ENCODE data around the gene CLEC4E.
"Not testable (repeated sequence)": the region's sequence is repeated elsewhere in the genome, so short reads cannot be mapped to it uniquely, and the experiment has no call there.

CLEC4E gene

DNA sequence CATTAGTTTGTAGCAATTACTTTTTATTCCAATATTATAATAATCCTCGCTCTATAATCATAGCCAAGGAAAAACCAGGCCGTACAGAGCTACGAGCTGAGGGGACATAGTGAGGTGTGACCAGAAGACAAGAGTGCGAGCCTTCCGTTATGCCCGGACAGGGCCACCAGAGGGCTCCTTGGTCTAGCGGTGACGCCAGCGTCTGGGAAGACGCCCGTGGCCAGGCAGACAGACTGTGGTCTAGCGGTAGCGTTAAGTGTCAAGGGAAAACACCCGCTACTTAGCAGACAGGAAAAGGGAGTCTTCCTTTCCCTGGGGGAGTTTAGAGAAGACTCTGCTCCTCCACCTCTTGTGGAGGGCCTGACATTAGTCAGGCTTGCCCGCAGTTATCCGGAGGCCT, 2.9 kb downstream of the CLEC4E start:
- DNase-seq, result not testable (repeated sequence)

DNA sequence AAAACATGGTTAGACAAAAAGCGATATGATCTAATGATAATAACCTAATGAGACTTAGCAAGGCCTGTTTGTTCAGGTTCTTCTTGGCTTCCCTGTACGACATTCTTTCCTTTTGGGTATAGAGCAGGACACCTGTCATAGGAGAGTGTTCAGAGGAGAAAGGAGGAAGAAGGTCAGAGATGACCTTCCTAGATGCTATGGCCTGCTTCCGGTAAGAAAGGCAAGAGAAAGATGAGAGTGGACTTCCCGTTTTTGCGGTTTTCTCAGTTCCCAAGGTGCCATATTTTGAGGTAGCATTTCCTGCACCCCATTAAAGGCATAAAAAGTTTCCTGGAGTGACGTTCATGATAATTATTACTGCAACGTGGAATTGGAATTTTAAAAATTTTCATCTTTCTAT, 8.7 kb downstream of the CLEC4E start:
- no peak for DNase-seq

DNA sequence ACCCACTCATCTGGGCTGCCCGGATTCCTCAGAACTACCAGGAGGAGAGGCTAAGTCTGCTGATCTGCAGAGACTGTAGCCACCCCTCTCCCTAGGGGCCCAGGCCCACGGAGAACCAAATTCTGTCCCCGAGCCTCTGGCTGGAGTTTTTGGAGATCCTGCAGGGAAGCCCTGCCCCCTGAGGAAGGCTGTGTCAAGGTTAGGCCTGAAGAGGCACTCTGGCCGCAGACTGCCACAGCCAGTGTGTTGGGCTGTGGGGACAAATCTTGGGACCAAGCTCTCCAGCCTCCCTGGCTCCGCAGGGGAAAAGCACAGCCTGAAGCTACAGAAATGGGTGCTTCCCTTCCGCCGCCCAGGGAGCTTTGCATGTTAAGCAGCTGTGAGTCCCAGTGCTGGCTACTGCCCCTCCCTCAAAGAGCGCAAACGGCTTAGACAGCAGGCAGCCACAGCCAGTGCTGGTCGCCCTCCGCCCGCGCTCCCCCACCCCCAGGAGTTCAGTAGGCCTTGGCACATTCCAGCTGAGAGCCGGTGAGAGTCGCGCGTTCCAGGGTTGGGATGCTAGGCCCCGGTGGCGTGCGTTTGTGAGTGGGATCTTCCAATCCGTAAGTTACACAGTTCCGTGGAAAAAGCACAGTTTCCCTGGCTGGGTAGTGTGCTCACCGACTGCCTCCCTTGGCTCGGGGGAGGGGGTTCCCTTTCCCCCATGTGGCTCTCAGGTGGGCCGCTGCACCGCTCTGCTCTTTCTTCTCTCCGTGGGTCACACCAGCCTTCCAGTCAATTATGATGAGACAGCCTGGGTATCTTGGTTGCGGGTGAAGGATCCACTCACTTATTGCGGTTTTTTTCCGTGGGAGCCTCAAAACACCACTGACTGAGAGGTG, 13.2 kb downstream of the CLEC4E start:
- DNase-seq, result no peak

GRCh38 chr12:8519171-8519570, 21.5 kb downstream of the CLEC4E start:
- DNase-seq, result no peak

- DNase-seq, result no peak
These were observed 22.7 kb downstream of the CLEC4E start for GRCh38 chr12:8517971-8518370.

DNA sequence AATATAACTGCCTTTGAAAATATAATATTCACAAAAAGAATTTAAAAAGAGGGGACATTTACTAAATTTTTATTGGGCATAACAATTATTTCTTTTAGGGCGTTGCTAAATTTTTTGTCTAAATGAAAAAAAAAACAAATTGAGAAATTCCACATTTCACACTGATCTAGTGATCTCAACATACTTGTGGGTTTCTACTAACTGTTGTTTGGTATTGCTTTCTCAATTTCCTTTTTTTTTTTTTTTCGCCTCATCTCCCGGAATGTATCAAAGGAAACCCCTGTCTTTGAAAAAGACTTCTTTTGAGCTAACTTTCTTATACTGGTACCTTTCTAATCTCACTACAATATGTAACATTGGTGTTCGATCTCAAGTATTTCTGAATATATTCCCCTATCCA, 27.4 kb downstream of the CLEC4E start, which contains the start of gene CLEC4D:
CLEC4D (plus strand) TSS at position 248 of the 400 bp plus-strand sequence. CDS start 230 bp downstream, outside the sequence.
- no peak for DNase-seq

DNA sequence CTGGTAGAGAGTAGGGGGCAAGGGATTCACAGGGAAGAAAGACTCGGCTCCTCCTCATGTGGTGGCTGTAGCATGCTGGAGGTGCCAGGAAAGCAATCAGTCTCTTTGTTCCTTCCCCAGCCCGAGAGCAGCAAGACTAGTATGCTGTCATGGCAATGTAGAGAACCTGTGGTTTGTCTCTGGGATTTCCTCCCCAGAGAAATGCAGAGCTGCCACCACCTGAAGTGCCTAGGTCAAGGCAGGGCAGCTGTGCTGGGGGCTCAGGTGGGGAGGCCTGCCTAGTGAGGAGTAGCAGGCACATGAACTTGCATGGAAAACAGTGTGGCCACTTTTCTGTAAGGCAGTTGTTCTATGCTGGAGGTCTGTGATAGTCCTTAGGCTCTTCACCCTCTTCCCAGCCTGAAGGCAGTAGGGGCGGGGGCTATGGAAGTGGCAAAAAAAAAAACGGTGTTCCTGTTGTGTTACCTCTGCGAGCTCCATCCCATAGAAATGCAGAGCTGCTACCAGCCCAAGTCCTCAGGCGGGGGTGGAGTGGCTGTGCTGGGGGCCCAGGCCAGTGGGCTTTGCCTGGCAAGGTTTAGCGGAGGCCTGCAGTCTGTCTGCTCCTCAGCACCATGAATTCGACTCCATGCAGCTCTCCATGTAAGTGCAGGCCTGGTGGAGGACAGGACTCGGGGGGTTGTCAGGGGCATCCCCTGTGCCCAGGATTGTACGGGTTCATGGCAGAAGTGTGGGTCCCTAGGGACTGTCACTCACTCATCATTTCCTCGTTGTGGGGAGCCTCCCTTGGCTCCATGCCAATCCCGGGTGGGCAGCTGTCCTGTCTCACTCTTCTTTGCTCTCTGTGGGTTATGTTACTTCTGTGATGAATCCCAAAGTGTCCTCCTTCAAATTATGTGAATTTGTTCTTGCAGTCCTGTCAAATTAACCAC, 31.5 kb downstream of the CLEC4E start:
- DNase-seq, result no peak

GRCh38 chr12:8508223-8508622, 32.5 kb downstream of the CLEC4E start:
- DNase-seq, result no peak

- no peak for DNase-seq
These were observed 33.1 kb downstream of the CLEC4E start for GRCh38 chr12:8507596-8507995.

- DNase-seq, result no peak
These were observed 36.4 kb downstream of the CLEC4E start for GRCh38 chr12:8504351-8504750.

DNA sequence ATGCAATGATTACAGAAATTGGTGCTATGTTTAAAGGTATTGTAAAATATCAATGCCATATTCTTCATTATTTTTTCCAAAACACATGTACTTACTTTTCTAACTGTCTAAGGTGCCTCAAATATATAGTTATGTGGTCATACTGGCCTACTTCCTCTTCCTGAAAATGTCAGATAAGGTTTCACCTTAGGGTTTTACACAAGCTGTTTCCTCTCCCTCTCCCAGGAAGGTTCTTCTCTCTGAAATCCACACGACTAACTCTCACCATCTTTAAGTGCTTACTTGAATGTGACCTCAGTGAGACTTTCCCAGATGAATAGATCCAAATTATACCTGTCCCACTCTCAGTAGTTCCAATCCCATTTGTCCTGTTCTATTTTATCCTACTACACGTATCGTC, 39.0 kb downstream of the CLEC4E start:
- DNase-seq, result no peak

DNA sequence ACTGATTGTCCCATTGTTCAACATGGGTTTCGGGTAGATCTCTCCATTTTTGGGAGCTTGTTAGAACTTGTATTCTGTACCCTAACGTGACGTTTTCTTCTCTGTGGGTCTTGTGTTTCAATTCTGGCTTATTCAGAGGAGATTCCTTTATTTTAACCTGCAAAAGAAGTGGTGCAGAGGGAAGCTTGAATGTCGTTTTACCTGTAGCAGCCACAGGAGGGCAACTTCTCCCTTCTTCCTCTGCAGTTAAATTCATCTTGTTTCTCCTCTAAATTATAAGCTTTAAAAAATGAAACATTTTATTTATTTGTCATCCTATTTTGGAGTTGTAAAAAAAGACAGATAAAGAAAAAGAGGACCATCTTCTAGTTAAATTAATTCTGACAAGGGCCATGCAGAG, 41.1 kb downstream of the CLEC4E start:
- DNase-seq, result no peak

- not testable (repeated sequence) for DNase-seq
These were observed 44.6 kb downstream of the CLEC4E start for GRCh38 chr12:8496074-8496473.

DNA sequence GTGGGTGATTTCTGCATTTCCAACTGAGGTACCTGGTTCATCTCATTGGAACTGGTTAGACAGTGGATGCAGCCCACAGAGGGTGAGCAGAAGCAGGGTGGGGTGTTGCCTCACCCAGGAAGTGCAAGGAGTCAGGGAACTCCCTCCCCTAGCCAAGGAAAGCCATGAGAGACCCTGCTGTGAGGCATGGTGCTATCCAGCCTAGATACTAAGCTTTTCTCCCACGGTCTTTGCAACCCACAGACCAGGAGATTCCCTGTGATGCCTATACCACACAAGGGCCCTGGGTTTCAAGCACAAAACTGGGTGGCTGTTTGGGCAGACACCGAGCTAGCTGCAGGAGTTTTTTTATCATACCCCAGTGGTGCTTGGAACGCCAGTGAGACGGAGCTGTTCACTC, 45.0 kb downstream of the CLEC4E start:
- DNase-seq, result not testable (repeated sequence)

GRCh38 chr12:8493084-8493483, 47.6 kb downstream of the CLEC4E start:
- DNase-seq, result no peak

GRCh38 chr12:8491646-8492530, 48.8 kb downstream of the CLEC4E start:
- no peak for DNase-seq
